Measurements from ENCODE around the gene ADRA2B. TPM values are rescaled to one million over a fixed set of nuclear protein-coding genes. Genes with fewer than 3 reads are reported as not detected.
A peak's percentile ranks its signal among the peaks of the same experiment; 100 is the strongest.
"Not testable (repeated sequence)": the region's sequence is repeated elsewhere in the genome, so short reads cannot be mapped to it uniquely, and the experiment has no call there.

Gene ADRA2B
- total RNA-seq, 1 donor: under 0.01 TPM

- H3K79me2 ChIP-seq (ENCODE audit: insufficient read depth, low read length): peaks cover 5% of the 10 kb centered on the region
- no peak for TF ChIP-seq CTCF (IDR thresholded peaks at IDR 0.05; ENCODE audit: extremely low read depth, low read depth, low read length)
- peaks cover 29% of the 10 kb centered on the region for H3K4me1 ChIP-seq (ENCODE audit: insufficient read depth, low read length)
- no peaks in the 10 kb centered on the region for H3K27me3 ChIP-seq (ENCODE audit: insufficient read depth, low read length)
- peaks cover 3% of the 10 kb centered on the region for H4K20me1 ChIP-seq (ENCODE audit: insufficient read depth, low read length)
- DNase-seq (ENCODE audit: insufficient read length, low spot score, missing footprints): peak; percentile 77
- peak overlapping the region; percentile 80 for H3K4me2 ChIP-seq (ENCODE audit: insufficient read depth, low read length)
- H2AFZ ChIP-seq (ENCODE audit: low read length): no peak overlapping the region
- peak overlapping the region; percentile 76 for H3K4me3 ChIP-seq (ENCODE audit: insufficient read depth, low read length)
- no peaks in the 10 kb centered on the region for H3K9me3 ChIP-seq (ENCODE audit: low read depth, low read length)
- no peaks in the 10 kb centered on the region for H3K36me3 ChIP-seq (ENCODE audit: insufficient read depth, low read length)
- H3K27ac ChIP-seq (ENCODE audit: low read depth, low read length): no peak overlapping the region
Measured at GRCh38 chr2:96143231-96143847, 27.0 kb upstream of the ADRA2B start.

GRCh38 chr2:96142217-96143113 is 26.1 kb upstream of the ADRA2B start:
- TF ChIP-seq CTCF (IDR thresholded peaks at IDR 0.05; ENCODE audit: extremely low read depth, low read depth, low read length): no peak
- peaks cover 24% of the 10 kb centered on the region for H3K4me1 ChIP-seq (ENCODE audit: insufficient read depth, low read length)
- peak; percentile 71 for DNase-seq (ENCODE audit: insufficient read length, low spot score, missing footprints)
- H3K27me3 ChIP-seq (ENCODE audit: insufficient read depth, low read length): no peaks in the 10 kb centered on the region
- H3K79me2 ChIP-seq (ENCODE audit: insufficient read depth, low read length): peaks cover 5% of the 10 kb centered on the region
- no peak overlapping the region for H3K4me2 ChIP-seq (ENCODE audit: insufficient read depth, low read length)
- no peak overlapping the region for H3K27ac ChIP-seq (ENCODE audit: low read depth, low read length)
- H3K36me3 ChIP-seq (ENCODE audit: insufficient read depth, low read length): no peaks in the 10 kb centered on the region
- no peak overlapping the region for H2AFZ ChIP-seq (ENCODE audit: low read length)
- peaks cover 4% of the 10 kb centered on the region for H4K20me1 ChIP-seq (ENCODE audit: insufficient read depth, low read length)
- no peak overlapping the region for H3K4me3 ChIP-seq (ENCODE audit: insufficient read depth, low read length)
- no peaks in the 10 kb centered on the region for H3K9me3 ChIP-seq (ENCODE audit: low read depth, low read length)

- H3K4me3 ChIP-seq (ENCODE audit: insufficient read depth, low read length); H4K20me1 ChIP-seq (ENCODE audit: insufficient read depth, low read length); H3K36me3 ChIP-seq (ENCODE audit: insufficient read depth, low read length); DNase-seq (ENCODE audit: insufficient read length, low spot score, missing footprints); H3K4me2 ChIP-seq (ENCODE audit: insufficient read depth, low read length); H3K79me2 ChIP-seq (ENCODE audit: insufficient read depth, low read length); H3K27ac ChIP-seq (ENCODE audit: low read depth, low read length); H2AFZ ChIP-seq (ENCODE audit: low read length); H3K27me3 ChIP-seq (ENCODE audit: insufficient read depth, low read length); H3K9me3 ChIP-seq (ENCODE audit: low read depth, low read length): not testable (repeated sequence)
- peaks cover 16% of the 10 kb centered on the region for H3K4me1 ChIP-seq (ENCODE audit: insufficient read depth, low read length)
Measured at GRCh38 chr2:96141624-96141967, 25.2 kb upstream of the ADRA2B start.

- H3K4me1 ChIP-seq (ENCODE audit: insufficient read depth, low read length): peaks cover 14% of the 10 kb centered on the region
- peaks cover 1% of the 10 kb centered on the region for H3K27me3 ChIP-seq (ENCODE audit: insufficient read depth, low read length)
- no peaks in the 10 kb centered on the region for H3K36me3 ChIP-seq (ENCODE audit: insufficient read depth, low read length)
- H3K4me3 ChIP-seq (ENCODE audit: insufficient read depth, low read length): no peak overlapping the region
- H4K20me1 ChIP-seq (ENCODE audit: insufficient read depth, low read length): peaks cover 5% of the 10 kb centered on the region
- no peaks in the 10 kb centered on the region for H3K9me3 ChIP-seq (ENCODE audit: low read depth, low read length)
- no peak overlapping the region for H3K4me2 ChIP-seq (ENCODE audit: insufficient read depth, low read length)
- no peak for TF ChIP-seq CTCF (IDR thresholded peaks at IDR 0.05; ENCODE audit: extremely low read depth, low read depth, low read length)
- peaks cover 5% of the 10 kb centered on the region for H3K79me2 ChIP-seq (ENCODE audit: insufficient read depth, low read length)
- peak; percentile 82 for DNase-seq (ENCODE audit: insufficient read length, low spot score, missing footprints)
- no peak overlapping the region for H3K27ac ChIP-seq (ENCODE audit: low read depth, low read length)
- no peak overlapping the region for H2AFZ ChIP-seq (ENCODE audit: low read length)
Measured at GRCh38 chr2:96140941-96141623, 24.7 kb upstream of the ADRA2B start.

Data from osteoblast (primary cell).